OCI-LY1 (cell line): Measurements from ENCODE around the gene PTPN5.

Source experiments
- EZH2 ChIP-seq: fragments of 200-600 bp; sonication (generic), shearing (Covaris generic); IDR thresholded peaks from 2 replicates; pipeline ENCODE4 v1.8.0; 2017; ENCODE audit warnings: borderline replicate concordance, mixed run types, mild to moderate bottlenecking, antibody characterized with exemption, low read length, moderate library complexity, mixed read lengths
- TF ChIP-seq, protein P1 (sequence below): fragments of 200-600 bp; sonication (generic), shearing (Covaris generic); IDR thresholded peaks from 2 replicates; pipeline ENCODE4 v1.5.1; 2017; ENCODE audit warnings: mild to moderate bottlenecking, antibody characterized with exemption, low read length, moderate library complexity, mixed read lengths

DNA sequence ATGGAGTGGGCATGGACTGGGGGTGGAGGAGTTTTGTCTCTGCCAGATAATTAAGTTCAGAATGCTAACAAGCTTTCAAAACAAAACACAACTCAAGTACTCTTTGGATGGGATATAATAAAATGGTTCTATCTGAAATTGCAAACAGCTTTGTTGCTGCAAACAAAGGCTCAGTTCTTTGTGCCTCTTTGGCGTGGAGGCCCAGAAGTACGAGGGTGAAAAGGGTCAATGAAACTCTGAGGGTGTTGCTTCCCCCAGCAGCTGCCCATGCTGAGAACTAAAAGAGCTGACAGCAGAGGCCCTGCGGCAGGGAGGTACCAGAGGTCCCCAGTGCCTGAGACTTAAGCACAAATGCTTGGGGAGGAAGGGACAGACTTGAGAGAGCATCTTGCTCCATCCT, 39.1 kb downstream of the PTPN5 start:
- TF ChIP-seq, protein P1, sequence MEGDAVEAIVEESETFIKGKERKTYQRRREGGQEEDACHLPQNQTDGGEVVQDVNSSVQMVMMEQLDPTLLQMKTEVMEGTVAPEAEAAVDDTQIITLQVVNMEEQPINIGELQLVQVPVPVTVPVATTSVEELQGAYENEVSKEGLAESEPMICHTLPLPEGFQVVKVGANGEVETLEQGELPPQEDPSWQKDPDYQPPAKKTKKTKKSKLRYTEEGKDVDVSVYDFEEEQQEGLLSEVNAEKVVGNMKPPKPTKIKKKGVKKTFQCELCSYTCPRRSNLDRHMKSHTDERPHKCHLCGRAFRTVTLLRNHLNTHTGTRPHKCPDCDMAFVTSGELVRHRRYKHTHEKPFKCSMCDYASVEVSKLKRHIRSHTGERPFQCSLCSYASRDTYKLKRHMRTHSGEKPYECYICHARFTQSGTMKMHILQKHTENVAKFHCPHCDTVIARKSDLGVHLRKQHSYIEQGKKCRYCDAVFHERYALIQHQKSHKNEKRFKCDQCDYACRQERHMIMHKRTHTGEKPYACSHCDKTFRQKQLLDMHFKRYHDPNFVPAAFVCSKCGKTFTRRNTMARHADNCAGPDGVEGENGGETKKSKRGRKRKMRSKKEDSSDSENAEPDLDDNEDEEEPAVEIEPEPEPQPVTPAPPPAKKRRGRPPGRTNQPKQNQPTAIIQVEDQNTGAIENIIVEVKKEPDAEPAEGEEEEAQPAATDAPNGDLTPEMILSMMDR: no peak
- TF ChIP-seq EZH2: no peak
